Activated T-helper 2 cell treated with anti-CD3 and anti-CD28 coated beads, Interferon-gamma antibody, Interleukin-2, Interleukin-4, amounts not matched to agents 10 μg/mL and 5 μg/mL and 100 μg/mL, durations not matched to agents 14 hours and 24 hours and 36 hours (primary cell): ENCODE data around the gene NCK1. TPM values are rescaled to one million over a fixed set of nuclear protein-coding genes. Genes with fewer than 3 reads are reported as not detected.
"Not testable (repeated sequence)": the region's sequence is repeated elsewhere in the genome, so short reads cannot be mapped to it uniquely, and the experiment has no call there.

ENCODE experiments used
- DNase-seq: peaks from one replicate; pipeline ENCODE4 v3.0.0; 2021; ENCODE audit warnings: low spot score
- H3K27ac Mint-ChIP-seq: one replicate; pipeline ENCODE4 v1.8.0; 2021; ENCODE audit warnings: mixed read lengths
- H3K27me3 Mint-ChIP-seq: one replicate; pipeline ENCODE4 v1.8.0; 2021; ENCODE audit warnings: low read depth, mixed read lengths
- H3K36me3 Mint-ChIP-seq: one replicate; pipeline ENCODE4 v1.8.0; 2021; ENCODE audit warnings: low read depth, mixed read lengths
- H3K4me1 Mint-ChIP-seq: one replicate; pipeline ENCODE4 v1.8.0; 2021; ENCODE audit warnings: low read depth, mixed read lengths
- H3K4me3 Mint-ChIP-seq: one replicate; pipeline ENCODE4 v1.8.0; 2021; ENCODE audit warnings: low read depth, mild to moderate bottlenecking, moderate library complexity, mixed read lengths
- H3K9me3 Mint-ChIP-seq: one replicate; pipeline ENCODE4 v1.8.0; 2021; ENCODE audit warnings: mixed read lengths
- intact Hi-C: fragments of 100-400 bp; cut with micrococcal nuclease; formaldehyde crosslinking; loops from one replicate; pipeline ENCODE4 v1.15.1; 2023
- total RNA-seq: library from RNA; stranded (reverse); gene quantifications from 2 replicates; pipeline ENCODE4 v1.2.3, GENCODE V29; 2022

Gene NCK1
- total RNA-seq, 1 donor from 2014 or later, result 40.2 TPM

GRCh38 chr3:136960838-136961836 is 99.1 kb downstream of the NCK1 start:
- Mint-ChIP-seq H3K4me3 (no peak overlapping the region), H3K9me3 (no peaks in the 10 kb centered on the region), H3K36me3 (peaks cover 3% of the 10 kb centered on the region), H3K27me3 (no peaks in the 10 kb centered on the region), H3K4me1 (peaks cover 4% of the 10 kb centered on the region), H3K27ac (no peak overlapping the region)
- DNase-seq, result no peak
- intact Hi-C loops, result no loop called here

GRCh38 chr3:136962927-136963326 is 100.9 kb downstream of the NCK1 start:
- H3K4me1 Mint-ChIP-seq, result no peaks in the 10 kb centered on the region
- no peaks in the 10 kb centered on the region for H3K9me3 Mint-ChIP-seq
- H3K27ac Mint-ChIP-seq, result no peak overlapping the region
- no peaks in the 10 kb centered on the region for H3K27me3 Mint-ChIP-seq
- DNase-seq, result no peak
- H3K36me3 Mint-ChIP-seq, result peaks cover 3% of the 10 kb centered on the region
- H3K4me3 Mint-ChIP-seq, result no peak overlapping the region
- intact Hi-C loops, result no loop called here

GRCh38 chr3:136969539-136969938 is 107.5 kb downstream of the NCK1 start:
- H3K36me3 Mint-ChIP-seq, DNase-seq, H3K4me3 Mint-ChIP-seq, H3K27ac Mint-ChIP-seq, H3K4me1 Mint-ChIP-seq, H3K27me3 Mint-ChIP-seq, intact Hi-C loops: not testable (repeated sequence)
- H3K9me3 Mint-ChIP-seq, result peaks cover 26% of the 10 kb centered on the region

- Mint-ChIP-seq H3K4me3 (no peak overlapping the region), H3K36me3 (no peaks in the 10 kb centered on the region), H3K4me1 (no peaks in the 10 kb centered on the region), H3K27me3 (peaks cover 1% of the 10 kb centered on the region), H3K9me3 (peaks cover 37% of the 10 kb centered on the region), H3K27ac (no peak overlapping the region)
- no peak for DNase-seq
- intact Hi-C loops, result no loop called here
These were observed 111.3 kb downstream of the NCK1 start for GRCh38 chr3:136973352-136973751.

GRCh38 chr3:136974670-136975069 is 112.7 kb downstream of the NCK1 start:
- H3K27ac Mint-ChIP-seq, result no peak overlapping the region
- no peak for DNase-seq
- peaks cover 1% of the 10 kb centered on the region for H3K27me3 Mint-ChIP-seq
- no peaks in the 10 kb centered on the region for H3K4me1 Mint-ChIP-seq
- no peaks in the 10 kb centered on the region for H3K36me3 Mint-ChIP-seq
- intact Hi-C loops, result no loop called here
- no peak overlapping the region for H3K4me3 Mint-ChIP-seq
- H3K9me3 Mint-ChIP-seq, result peaks cover 37% of the 10 kb centered on the region

GRCh38 chr3:136979204-136979603 is 117.2 kb downstream of the NCK1 start:
- peaks cover 14% of the 10 kb centered on the region for H3K9me3 Mint-ChIP-seq
- no peaks in the 10 kb centered on the region for H3K4me1 Mint-ChIP-seq
- H3K27me3 Mint-ChIP-seq, result no peaks in the 10 kb centered on the region
- no peak for DNase-seq
- H3K36me3 Mint-ChIP-seq, result no peaks in the 10 kb centered on the region
- no peak overlapping the region for H3K27ac Mint-ChIP-seq
- intact Hi-C loops, result no loop called here
- H3K4me3 Mint-ChIP-seq, result no peak overlapping the region

- peaks cover 9% of the 10 kb centered on the region for H3K9me3 Mint-ChIP-seq
- H3K36me3 Mint-ChIP-seq, result no peaks in the 10 kb centered on the region
- H3K4me1 Mint-ChIP-seq, result no peaks in the 10 kb centered on the region
- DNase-seq, result no peak
- H3K4me3 Mint-ChIP-seq, result no peak overlapping the region
- intact Hi-C loops, result no loop called here
- H3K27me3 Mint-ChIP-seq, result no peaks in the 10 kb centered on the region
- no peak overlapping the region for H3K27ac Mint-ChIP-seq
These were observed 117.7 kb downstream of the NCK1 start for GRCh38 chr3:136979684-136980083.

GRCh38 chr3:136982033-136982432 is 120.0 kb downstream of the NCK1 start:
- no peaks in the 10 kb centered on the region for H3K4me1 Mint-ChIP-seq
- no peaks in the 10 kb centered on the region for H3K9me3 Mint-ChIP-seq
- H3K27ac Mint-ChIP-seq, result no peak overlapping the region
- intact Hi-C loops, result no loop called here
- H3K27me3 Mint-ChIP-seq, result no peaks in the 10 kb centered on the region
- no peak for DNase-seq
- no peaks in the 10 kb centered on the region for H3K36me3 Mint-ChIP-seq
- H3K4me3 Mint-ChIP-seq, result no peak overlapping the region

GRCh38 chr3:136982520-136983138 is 120.6 kb downstream of the NCK1 start:
- Mint-ChIP-seq H3K27ac (no peak overlapping the region), H3K27me3 (no peaks in the 10 kb centered on the region), H3K4me3 (no peak overlapping the region), H3K36me3 (no peaks in the 10 kb centered on the region), H3K9me3 (no peaks in the 10 kb centered on the region), H3K4me1 (no peaks in the 10 kb centered on the region)
- no peak for DNase-seq
- intact Hi-C loops, result no loop called here

- Mint-ChIP-seq H3K27ac (no peak overlapping the region), H3K4me1 (no peaks in the 10 kb centered on the region), H3K4me3 (no peak overlapping the region), H3K9me3 (no peaks in the 10 kb centered on the region), H3K27me3 (no peaks in the 10 kb centered on the region), H3K36me3 (no peaks in the 10 kb centered on the region)
- no peak for DNase-seq
- intact Hi-C loops, result no loop called here
These were observed 122.8 kb downstream of the NCK1 start for GRCh38 chr3:136984837-136985236.

- intact Hi-C loops, H3K36me3 Mint-ChIP-seq, H3K4me1 Mint-ChIP-seq, H3K27ac Mint-ChIP-seq, H3K27me3 Mint-ChIP-seq, H3K4me3 Mint-ChIP-seq, DNase-seq, H3K9me3 Mint-ChIP-seq: not testable (repeated sequence)
These were observed 125.5 kb downstream of the NCK1 start for GRCh38 chr3:136987398-136987980.

GRCh38 chr3:136988651-136989050 is 126.6 kb downstream of the NCK1 start:
- DNase-seq, result no peak
- H3K27me3 Mint-ChIP-seq, result no peaks in the 10 kb centered on the region
- no peak overlapping the region for H3K27ac Mint-ChIP-seq
- H3K4me1 Mint-ChIP-seq, result no peaks in the 10 kb centered on the region
- intact Hi-C loops, result no loop called here
- H3K9me3 Mint-ChIP-seq, result no peaks in the 10 kb centered on the region
- H3K36me3 Mint-ChIP-seq, result no peaks in the 10 kb centered on the region
- H3K4me3 Mint-ChIP-seq, result no peak overlapping the region
